Suprapubic skin (tissue), 4 donors: Measurements from ENCODE around the gene ETFDH.

Source experiments
- POLR2A ChIP-seq, 2 donors: fragments of 450-650 bp; IDR thresholded peaks; one replicate each; pipeline ENCODE4 v1.6.1; 2017; ENCODE audit warnings: antibody characterized with exemption in 2 of 2, mild to moderate bottlenecking in 2 of 2, moderate library complexity in 2 of 2
- POLR2AphosphoS5 ChIP-seq, 3 donors: sonication (generic); formaldehyde crosslinking; IDR thresholded peaks; one replicate each; pipeline ENCODE4 v1.6.1; 2017; ENCODE audit warnings: antibody characterized with exemption in 3 of 3
- TF ChIP-seq, protein P1 (sequence below), 2 donors: fragments of 200-600 bp in 1 of 2; fragments of 450-650 bp in 1 of 2; sonication (generic) in 1 of 2; IDR thresholded peaks; one replicate each; pipeline ENCODE4 v1.5.1; 2016 to 2019; ENCODE audit warnings: antibody characterized with exemption in 2 of 2, mild to moderate bottlenecking in 1 of 2, moderate library complexity in 1 of 2

DNA sequence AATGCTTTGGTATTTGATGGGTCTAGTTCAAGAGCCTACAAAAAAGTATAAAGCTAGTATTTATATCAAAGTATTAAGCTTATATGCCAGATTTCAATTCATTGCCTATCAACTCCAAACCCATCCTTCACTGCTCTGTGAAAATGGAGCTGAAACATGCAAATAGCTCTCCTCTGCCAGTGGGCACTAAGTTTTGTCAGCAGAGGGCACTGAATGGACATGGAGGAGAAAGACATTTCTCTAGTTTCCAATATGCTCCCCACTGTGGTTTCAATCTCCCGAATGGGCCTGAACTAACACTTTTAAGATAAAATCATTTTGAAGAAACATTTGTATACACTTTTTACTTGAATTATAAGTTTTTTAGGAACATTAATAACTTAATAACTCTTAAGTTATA lies 38.7 kb downstream of the ETFDH start:
- TF ChIP-seq POLR2A (IDR thresholded peaks at IDR 0.05), result no peak
- TF ChIP-seq, protein P1, sequence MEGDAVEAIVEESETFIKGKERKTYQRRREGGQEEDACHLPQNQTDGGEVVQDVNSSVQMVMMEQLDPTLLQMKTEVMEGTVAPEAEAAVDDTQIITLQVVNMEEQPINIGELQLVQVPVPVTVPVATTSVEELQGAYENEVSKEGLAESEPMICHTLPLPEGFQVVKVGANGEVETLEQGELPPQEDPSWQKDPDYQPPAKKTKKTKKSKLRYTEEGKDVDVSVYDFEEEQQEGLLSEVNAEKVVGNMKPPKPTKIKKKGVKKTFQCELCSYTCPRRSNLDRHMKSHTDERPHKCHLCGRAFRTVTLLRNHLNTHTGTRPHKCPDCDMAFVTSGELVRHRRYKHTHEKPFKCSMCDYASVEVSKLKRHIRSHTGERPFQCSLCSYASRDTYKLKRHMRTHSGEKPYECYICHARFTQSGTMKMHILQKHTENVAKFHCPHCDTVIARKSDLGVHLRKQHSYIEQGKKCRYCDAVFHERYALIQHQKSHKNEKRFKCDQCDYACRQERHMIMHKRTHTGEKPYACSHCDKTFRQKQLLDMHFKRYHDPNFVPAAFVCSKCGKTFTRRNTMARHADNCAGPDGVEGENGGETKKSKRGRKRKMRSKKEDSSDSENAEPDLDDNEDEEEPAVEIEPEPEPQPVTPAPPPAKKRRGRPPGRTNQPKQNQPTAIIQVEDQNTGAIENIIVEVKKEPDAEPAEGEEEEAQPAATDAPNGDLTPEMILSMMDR (IDR thresholded peaks at IDR 0.05), result no peak
- no peak for TF ChIP-seq POLR2AphosphoS5 (IDR thresholded peaks at IDR 0.05)
